SK-N-SH treated with all-trans-retinoic acid at 6 μM for 48 hours (cell line): ENCODE measurements around the gene CISTR.

Experiments used
- ATAC-seq: fragments of 200-7000 bp; cut with Tn5 transposase; 3 replicates; pipeline ENCODE4 v1.9.1; 2020; ENCODE audit warnings: mild to moderate bottlenecking, moderate library complexity
- ARNTL ChIP-seq: fragments of 450-650 bp; formaldehyde crosslinking; IDR thresholded peaks from 2 replicates; pipeline ENCODE4 v1.5.0; 2020; ENCODE audit warnings: low read depth, mild to moderate bottlenecking, moderate library complexity, borderline replicate concordance
- BACH2 ChIP-seq: fragments of 250-450 bp; sonication (Bioruptor Pico); IDR thresholded peaks from 2 replicates; pipeline ENCODE4 v1.9.0; 2021; ENCODE audit warnings: mild to moderate bottlenecking, borderline replicate concordance
- CSDC2 ChIP-seq: fragments of 250-450 bp; sonication (Bioruptor Pico); IDR thresholded peaks from 2 replicates; pipeline ENCODE4 v1.5.0; 2020; ENCODE audit warnings: mild to moderate bottlenecking, moderate library complexity
- CSRNP3 ChIP-seq: fragments of 250-450 bp; sonication (Bioruptor Pico); IDR thresholded peaks from 2 replicates; pipeline ENCODE4 v1.5.1; 2021; ENCODE audit warnings: mild to moderate bottlenecking, moderate library complexity
- ESRRG ChIP-seq: fragments of 250-450 bp; sonication (Bioruptor Pico); IDR thresholded peaks from 2 replicates; pipeline ENCODE4 v1.6.1; 2021; ENCODE audit warnings: mild to moderate bottlenecking
- GLIS3 ChIP-seq: fragments of 250-450 bp; sonication (Bioruptor Pico); IDR thresholded peaks from 2 replicates; pipeline ENCODE4 v1.5.0; 2020; ENCODE audit warnings: mild to moderate bottlenecking, moderate library complexity
- ISL1 ChIP-seq: fragments of 250-450 bp; sonication (Bioruptor Pico); IDR thresholded peaks from 2 replicates; pipeline ENCODE4 v2.1.2; 2022; ENCODE audit warnings: mild to moderate bottlenecking, moderate library complexity
- OSR1 ChIP-seq: fragments of 250-450 bp; sonication (Bioruptor Pico); IDR thresholded peaks from 2 replicates; pipeline ENCODE4 v1.8.0; 2022; ENCODE audit warnings: moderate library complexity, mild to moderate bottlenecking, inconsistent platforms
- PATZ1 ChIP-seq: fragments of 250-450 bp; sonication (Bioruptor Pico); IDR thresholded peaks from 2 replicates; pipeline ENCODE4 v1.8.0; 2020; ENCODE audit warnings: mild to moderate bottlenecking, moderate library complexity, borderline replicate concordance
- POU6F1 ChIP-seq: fragments of 250-450 bp; sonication (Bioruptor Pico); IDR thresholded peaks from 2 replicates; pipeline ENCODE4 v1.8.0; 2021; ENCODE audit warnings: low read depth, mild to moderate bottlenecking, moderate library complexity, borderline replicate concordance
- PPARA ChIP-seq: fragments of 250-450 bp; sonication (Bioruptor Pico); IDR thresholded peaks from 2 replicates; pipeline ENCODE4 v1.5.0; 2020; ENCODE audit warnings: mild to moderate bottlenecking, borderline replicate concordance
- RARB ChIP-seq: fragments of 250-450 bp; sonication (Bioruptor Pico); IDR thresholded peaks from 2 replicates; pipeline ENCODE4 v1.8.0; 2021; ENCODE audit warnings: mild to moderate bottlenecking, moderate library complexity
- SNAI2 ChIP-seq: fragments of 250-450 bp; sonication (Bioruptor Pico); IDR thresholded peaks from 2 replicates; pipeline ENCODE4 v1.5.0; 2020; ENCODE audit warnings: mild to moderate bottlenecking, moderate library complexity
- TCF4 ChIP-seq: fragments of 250-450 bp; sonication (Bioruptor Pico); IDR thresholded peaks from 2 replicates; pipeline ENCODE4 v1.8.0; 2021; ENCODE audit warnings: mild to moderate bottlenecking, moderate library complexity, borderline replicate concordance
- TOX ChIP-seq: fragments of 250-450 bp; sonication (Bioruptor Pico); IDR thresholded peaks from 2 replicates; pipeline ENCODE4 v1.8.0; 2021; ENCODE audit warnings: mild to moderate bottlenecking, moderate library complexity, borderline replicate concordance
- TSHZ2 ChIP-seq: fragments of 250-450 bp; sonication (Bioruptor Pico); IDR thresholded peaks from 2 replicates; pipeline ENCODE4 v1.5.0; 2020; ENCODE audit warnings: mild to moderate bottlenecking, moderate library complexity
- ZC3H10 ChIP-seq: fragments of 250-450 bp; sonication (Bioruptor Pico); IDR thresholded peaks from 2 replicates; pipeline ENCODE4 v1.5.1; 2021; ENCODE audit warnings: mild to moderate bottlenecking, moderate library complexity
- ZFP3 ChIP-seq: fragments of 250-450 bp; sonication (Bioruptor Pico); IDR thresholded peaks from 2 replicates; pipeline ENCODE4 v1.5.0; 2020; ENCODE audit warnings: mild to moderate bottlenecking, moderate library complexity
- ZFP30 ChIP-seq: fragments of 450-650 bp; formaldehyde crosslinking; IDR thresholded peaks from 2 replicates; pipeline ENCODE4 v1.5.0; 2022; ENCODE audit warnings: mild to moderate bottlenecking, moderate library complexity
- ZNF565 ChIP-seq: fragments of 450-650 bp; formaldehyde crosslinking; conservative IDR thresholded peaks from 2 replicates; pipeline ENCODE4 v1.5.0; 2020; ENCODE audit warnings: low read depth, mild to moderate bottlenecking, moderate library complexity
- ZNF70 ChIP-seq: fragments of 450-650 bp; formaldehyde crosslinking; IDR thresholded peaks from 2 replicates; pipeline ENCODE4 v1.5.0; 2020; ENCODE audit warnings: mild to moderate bottlenecking, moderate library complexity
- ZNF8 ChIP-seq: fragments of 450-650 bp; formaldehyde crosslinking; IDR thresholded peaks from 2 replicates; pipeline ENCODE4 v1.5.0; 2020; ENCODE audit warnings: mild to moderate bottlenecking, moderate library complexity

CISTR gene

GRCh38 chr12:53782093-53782703 lies 30.4 kb upstream of the CISTR start:
- TF ChIP-seq ZNF565 (CRISPR knock-in tag), result no peak
- TF ChIP-seq OSR1, result no peak
- no peak for TF ChIP-seq POU6F1 (CRISPR knock-in tag)
- no peak for TF ChIP-seq SNAI2 (CRISPR knock-in tag)
- TF ChIP-seq ZFP3 (CRISPR knock-in tag), result no peak
- no peak for TF ChIP-seq ZNF8 (CRISPR knock-in tag)
- TF ChIP-seq GLIS3, result no peak
- TF ChIP-seq ARNTL (CRISPR knock-in tag), result no peak
- TF ChIP-seq ZNF70 (CRISPR knock-in tag), result no peak
- TF ChIP-seq ZFP30 (CRISPR knock-in tag), result no peak
- TF ChIP-seq PATZ1 (CRISPR knock-in tag), result no peak
- TF ChIP-seq TCF4, result no peak
- TF ChIP-seq RARB (CRISPR knock-in tag), result no peak
- no peak for TF ChIP-seq CSDC2 (CRISPR knock-in tag)
- TF ChIP-seq TOX (CRISPR knock-in tag), result no peak
- no peak for TF ChIP-seq ISL1 (CRISPR knock-in tag)
- TF ChIP-seq PPARA (CRISPR knock-in tag), result no peak
- no peak for TF ChIP-seq TSHZ2 (CRISPR knock-in tag)
- TF ChIP-seq BACH2 (CRISPR knock-in tag), result no peak
- ATAC-seq, result no peak

GRCh38 chr12:53781228-53781801 lies 29.5 kb upstream of the CISTR start:
- ATAC-seq, result no peak
- TF ChIP-seq ZFP30 (CRISPR knock-in tag) (no peak), GLIS3 (no peak), PPARA (CRISPR knock-in tag) (no peak), ZNF70 (CRISPR knock-in tag) (no peak), POU6F1 (CRISPR knock-in tag) (no peak), CSRNP3 (CRISPR knock-in tag) (no peak), OSR1 (no peak), ISL1 (CRISPR knock-in tag) (no peak), RARB (CRISPR knock-in tag) (no peak), ZNF565 (CRISPR knock-in tag) (no peak), CSDC2 (CRISPR knock-in tag) (no peak), ZC3H10 (CRISPR knock-in tag) (no peak), ESRRG (no peak)
- TF ChIP-seq, all 23 proteins: peak for 0
